Brain pericyte (primary cell): ENCODE measurements around the gene ACTL6B.

Experiments used
- DNase-seq: peaks from one replicate; pipeline ENCODE4 v3.0.0-alpha.2; 2012; ENCODE audit warnings: low read depth, low spot score

ACTL6B gene

DNA sequence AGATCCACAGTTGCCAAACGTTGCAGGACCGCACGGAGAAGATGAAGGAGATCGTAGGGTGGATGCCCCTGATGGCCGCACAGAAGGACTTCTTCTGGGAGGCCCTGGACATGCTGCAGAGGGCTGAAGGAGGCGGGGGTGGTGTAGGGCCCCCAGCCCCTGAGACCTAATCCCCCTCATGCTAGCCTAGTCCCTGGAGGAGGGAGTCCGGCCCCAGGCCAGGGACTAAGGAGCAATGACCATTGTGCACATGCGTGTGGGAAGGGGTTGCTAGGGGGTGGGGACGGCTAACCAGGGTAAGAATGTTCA lies 55.6 kb downstream of the ACTL6B start:
- DNase-seq = no peak

GRCh38 chr7:100599911-100600729 lies 56.1 kb downstream of the ACTL6B start:
- DNase-seq = no peak

- DNase-seq = no peak
Measured at GRCh38 chr7:100598425-100598824, 57.8 kb downstream of the ACTL6B start.

DNA sequence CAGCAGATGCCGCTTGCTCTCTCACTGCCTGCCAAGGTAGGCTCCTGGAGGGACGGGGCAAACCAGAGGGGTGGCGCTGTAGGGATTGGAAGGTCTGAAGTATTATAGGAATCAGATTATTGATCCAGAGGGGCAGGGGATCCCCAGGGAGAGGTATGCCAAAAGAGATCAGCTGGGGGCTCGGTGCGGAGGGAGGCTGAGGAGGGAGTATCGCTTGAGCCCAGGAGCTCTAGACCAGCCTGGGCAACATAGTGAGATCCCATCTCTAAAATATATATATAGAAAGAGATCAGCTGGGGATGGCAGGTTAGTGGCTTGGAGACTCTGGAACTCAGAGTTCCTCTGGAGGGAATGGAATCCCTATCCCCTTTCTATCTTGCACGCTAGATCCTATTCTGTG lies 61.1 kb downstream of the ACTL6B start:
- no peak for DNase-seq
